KMS-11 (cell line): ENCODE data around the gene PTPRU.

Experiments
- H2AFZ ChIP-seq: fragments of 200-600 bp; sonication (generic); 2 replicates; pipeline ENCODE4 v1.6.1; 2016; ENCODE audit warnings: antibody characterized with exemption, mixed run types, low read depth
- H3K27ac ChIP-seq: fragments of 200-600 bp; sonication (generic); 2 replicates; pipeline ENCODE4 v1.6.1; 2016; ENCODE audit warnings: mild to moderate bottlenecking, mixed run types
- H3K27me3 ChIP-seq: fragments of 200-600 bp; sonication (generic); 2 replicates; pipeline ENCODE4 v1.6.1; 2017; ENCODE audit warnings: mild to moderate bottlenecking, low read depth, mixed run types, moderate library complexity; ENCODE audit not compliant: insufficient read depth
- H3K36me3 ChIP-seq: fragments of 200-600 bp; sonication (generic); 2 replicates; pipeline ENCODE4 v1.6.1; 2017; ENCODE audit warnings: mild to moderate bottlenecking, mixed run types; ENCODE audit not compliant: insufficient read depth
- H3K4me1 ChIP-seq: fragments of 200-600 bp; sonication (generic); 2 replicates; pipeline ENCODE4 v1.6.1; 2016; ENCODE audit warnings: mild to moderate bottlenecking, low read depth, mixed run types; ENCODE audit not compliant: poor library complexity, severe bottlenecking
- H3K4me2 ChIP-seq: fragments of 200-600 bp; sonication (generic); 2 replicates; pipeline ENCODE4 v1.7.0; 2016; ENCODE audit warnings: mild to moderate bottlenecking, mixed run types
- H3K4me3 ChIP-seq: fragments of 200-600 bp; sonication (generic); IDR thresholded peaks from 2 replicates; pipeline ENCODE4 v1.6.1; 2017; ENCODE audit warnings: low read depth, low read length, mixed read lengths; ENCODE audit not compliant: insufficient read depth
- H3K79me2 ChIP-seq: fragments of 200-600 bp; sonication (generic); 2 replicates; pipeline ENCODE4 v1.6.1; 2016; ENCODE audit warnings: low read depth, mixed run types; ENCODE audit not compliant: insufficient read depth
- H3K9ac ChIP-seq: fragments of 200-600 bp; sonication (generic); 2 replicates; pipeline ENCODE4 v1.6.1; 2016; ENCODE audit warnings: mild to moderate bottlenecking, mixed run types
- H4K20me1 ChIP-seq: fragments of 200-600 bp; sonication (generic); 2 replicates; pipeline ENCODE4 v1.6.1; 2016; ENCODE audit warnings: mild to moderate bottlenecking, mixed run types; ENCODE audit not compliant: insufficient read depth
- CTCF ChIP-seq: fragments of 200-600 bp; sonication (generic); conservative IDR thresholded peaks from 2 replicates; pipeline ENCODE4 v1.6.1; 2017; ENCODE audit warnings: low read depth, mild to moderate bottlenecking, antibody characterized with exemption, low read length, moderate library complexity, mixed read lengths

The PTPRU gene

GRCh38 chr1:29284286-29284960 is 48.1 kb downstream of the PTPRU start:
- no peaks in the 10 kb centered on the region for H3K36me3 ChIP-seq
- no peak overlapping the region for H3K27ac ChIP-seq
- no peak overlapping the region for H3K4me2 ChIP-seq
- no peaks in the 10 kb centered on the region for H4K20me1 ChIP-seq
- TF ChIP-seq CTCF = no peak
- no peak overlapping the region for H3K4me3 ChIP-seq
- no peak overlapping the region for H2AFZ ChIP-seq
- H3K9ac ChIP-seq = no peak overlapping the region
- H3K79me2 ChIP-seq = no peaks in the 10 kb centered on the region
- H3K4me1 ChIP-seq = no peaks in the 10 kb centered on the region
- no peaks in the 10 kb centered on the region; the same call in 1 of the 2 replicates for H3K27me3 ChIP-seq

DNA sequence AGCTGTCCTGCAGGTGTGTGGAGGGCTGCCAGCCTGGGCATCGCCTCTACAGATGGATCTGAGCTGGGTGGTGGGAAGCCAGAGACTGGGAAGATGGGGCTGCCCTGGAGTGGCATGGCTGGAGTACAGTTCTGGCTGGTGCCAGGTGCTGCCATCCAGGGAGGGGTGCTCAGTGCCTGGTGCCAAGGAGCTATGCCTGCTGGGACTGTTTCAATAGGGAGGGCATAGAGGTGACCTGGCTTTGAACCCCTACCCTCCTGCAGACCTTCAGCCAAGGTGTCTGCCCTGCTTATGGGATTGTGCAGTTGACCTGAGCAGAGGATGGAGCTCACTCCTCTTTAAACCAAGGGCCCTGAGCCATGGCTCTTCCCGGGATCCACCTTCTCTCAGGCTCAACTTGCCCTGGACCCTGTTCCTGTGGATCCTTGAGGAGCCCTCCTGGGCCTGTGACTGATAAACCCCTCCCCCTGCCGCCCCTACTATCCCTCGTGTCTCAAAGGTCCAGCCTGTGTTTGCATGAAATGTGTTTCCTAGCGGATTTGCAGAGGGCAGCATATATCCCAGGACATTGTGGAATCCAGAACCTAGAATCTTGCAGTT is 48.7 kb downstream of the PTPRU start:
- H3K27ac ChIP-seq = no peak overlapping the region
- H3K4me2 ChIP-seq = no peak overlapping the region
- no peak overlapping the region for H3K4me3 ChIP-seq
- no peaks in the 10 kb centered on the region for H3K79me2 ChIP-seq
- H3K9ac ChIP-seq = no peak overlapping the region
- H2AFZ ChIP-seq = no peak overlapping the region
- no peaks in the 10 kb centered on the region for H4K20me1 ChIP-seq
- H3K27me3 ChIP-seq = no peaks in the 10 kb centered on the region; the same call in 1 of the 2 replicates
- H3K36me3 ChIP-seq = no peaks in the 10 kb centered on the region
- no peaks in the 10 kb centered on the region for H3K4me1 ChIP-seq
- TF ChIP-seq CTCF = no peak

DNA sequence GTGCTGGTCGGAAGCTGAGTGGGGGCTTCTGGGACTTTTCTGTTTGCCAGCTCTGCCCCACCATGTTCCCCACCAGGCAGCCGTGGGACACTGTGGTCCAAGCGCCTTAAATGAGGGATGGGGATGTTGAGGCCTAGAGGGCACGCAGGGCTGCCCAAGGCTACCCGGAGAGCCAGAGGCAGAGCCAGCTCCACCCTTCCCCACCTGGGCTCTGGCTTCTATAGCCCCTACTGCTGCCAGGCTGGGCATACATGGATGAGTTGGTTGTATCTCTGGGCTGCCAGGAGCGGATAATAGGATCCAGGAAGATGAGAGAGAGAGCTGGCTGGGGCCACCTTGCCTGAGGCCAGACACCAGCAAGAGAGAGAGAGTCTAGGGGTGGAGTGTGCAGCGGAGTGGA is 49.4 kb downstream of the PTPRU start:
- Histone ChIP-seq H3K9ac (no peak overlapping the region), H3K27me3 (no peaks in the 10 kb centered on the region; the same call in 1 of the 2 replicates), H3K4me3 (no peak overlapping the region), H2AFZ (no peak overlapping the region), H3K79me2 (no peaks in the 10 kb centered on the region), H4K20me1 (no peaks in the 10 kb centered on the region), H3K4me2 (no peak overlapping the region), H3K4me1 (no peaks in the 10 kb centered on the region), H3K27ac (no peak overlapping the region), H3K36me3 (no peaks in the 10 kb centered on the region)
- no peak for TF ChIP-seq CTCF

DNA sequence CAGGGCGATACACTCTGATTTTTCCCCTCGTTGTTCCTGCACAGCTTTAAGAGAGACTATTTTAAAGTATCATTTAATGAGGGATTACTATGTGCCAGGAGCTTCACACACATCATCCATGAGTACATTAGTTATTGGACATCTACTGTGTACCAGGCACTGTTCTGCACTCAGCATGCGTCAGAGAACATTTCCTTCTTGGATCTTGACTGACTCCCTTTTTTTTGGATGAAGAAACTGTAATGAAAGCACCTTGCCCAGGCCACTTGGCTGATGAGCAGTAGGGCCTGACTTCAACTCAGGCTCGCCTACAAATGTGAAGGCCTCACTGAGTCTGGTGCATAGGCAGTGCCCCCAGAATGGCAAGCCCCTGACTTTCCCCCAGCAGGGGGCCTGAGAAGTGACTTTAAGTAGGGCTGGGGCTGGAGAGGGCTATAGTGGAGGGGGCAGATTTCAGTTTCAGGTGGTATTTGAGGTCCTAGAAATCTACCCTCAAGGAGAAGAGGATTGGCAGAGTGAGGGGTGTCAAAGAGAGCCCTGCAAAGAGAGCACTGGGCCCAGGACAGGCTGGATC is 50.0 kb downstream of the PTPRU start:
- Histone ChIP-seq H3K4me1 (no peaks in the 10 kb centered on the region), H3K4me3 (no peak overlapping the region), H2AFZ (no peak overlapping the region), H3K27ac (no peak overlapping the region), H3K79me2 (no peaks in the 10 kb centered on the region), H3K4me2 (no peak overlapping the region), H3K36me3 (no peaks in the 10 kb centered on the region), H4K20me1 (no peaks in the 10 kb centered on the region), H3K27me3 (peaks cover 4% of the 10 kb centered on the region; the same call in 1 of the 2 replicates), H3K9ac (no peak overlapping the region)
- TF ChIP-seq CTCF = no peak
